Neural progenitor cell (in vitro differentiated cells): ENCODE measurements around the gene DOLPP1. TPM values are rescaled to one million over a fixed set of nuclear protein-coding genes. Genes with fewer than 3 reads are reported as not detected.

Experiments used
- DNase-seq: peaks from one replicate; pipeline ENCODE4 v3.0.0-alpha.2; 2016; ENCODE audit warnings: low spot score
- H2AFZ ChIP-seq: fragments of 200-600 bp; sonication (generic); replicated peaks from 2 replicates; pipeline ENCODE4 v1.6.1; 2016; ENCODE audit warnings: antibody characterized with exemption
- H3F3A ChIP-seq: fragments of 200-600 bp; sonication (generic); 2 replicates; pipeline ENCODE4 v1.6.1; 2016; ENCODE audit warnings: antibody characterized with exemption, low read depth
- H3K27ac ChIP-seq: fragments of 200-600 bp; sonication (generic); 2 replicates; pipeline ENCODE4 v1.5.1; 2016; ENCODE audit warnings: mild to moderate bottlenecking
- H3K27me3 ChIP-seq: fragments of 200-600 bp; sonication (generic); 2 replicates; pipeline ENCODE4 v1.6.1; 2016; ENCODE audit warnings: mild to moderate bottlenecking, moderate library complexity
- H3K36me3 ChIP-seq: fragments of 200-600 bp; sonication (generic); 2 replicates; pipeline ENCODE4 v1.5.1; 2016
- H3K4me1 ChIP-seq: fragments of 200-600 bp; sonication (generic); 2 replicates; pipeline ENCODE4 v1.6.1; 2016; ENCODE audit warnings: mixed run types
- H3K4me2 ChIP-seq: fragments of 200-600 bp; sonication (generic); 2 replicates; pipeline ENCODE4 v1.6.1; 2016
- H3K4me3 ChIP-seq: fragments of 200-600 bp; sonication (generic); 2 replicates; pipeline ENCODE4 v1.5.1; 2016
- H3K79me2 ChIP-seq: fragments of 200-600 bp; sonication (generic); 2 replicates; pipeline ENCODE4 v1.6.1; 2016; ENCODE audit warnings: low read depth
- H3K9ac ChIP-seq: fragments of 200-600 bp; sonication (generic); 2 replicates; pipeline ENCODE4 v1.6.1; 2016
- H3K9me3 ChIP-seq: fragments of 200-600 bp; sonication (generic); 2 replicates; pipeline ENCODE4 v1.5.1; 2016; ENCODE audit warnings: low read depth
- H4K20me1 ChIP-seq: fragments of 200-600 bp; sonication (generic); 2 replicates; pipeline ENCODE4 v1.6.1; 2016; ENCODE audit warnings: low read depth
- H3K27ac Mint-ChIP-seq: 3 replicates; pipeline ENCODE4 v1.8.0; 2021; ENCODE audit warnings: mixed read lengths
- H3K27me3 Mint-ChIP-seq: 2 replicates; pipeline ENCODE4 v1.8.0; 2022; ENCODE audit warnings: low read depth, mild to moderate bottlenecking, inconsistent platforms, moderate library complexity, mixed read lengths; ENCODE audit not compliant: insufficient read depth
- H3K36me3 Mint-ChIP-seq: 3 replicates; pipeline ENCODE4 v1.8.0; 2021; ENCODE audit warnings: mixed read lengths
- H3K4me1 Mint-ChIP-seq: 3 replicates; pipeline ENCODE4 v1.8.0; 2021; ENCODE audit warnings: mixed read lengths
- H3K4me3 Mint-ChIP-seq: 3 replicates; pipeline ENCODE4 v1.8.0; 2021; ENCODE audit warnings: mild to moderate bottlenecking, moderate library complexity, mixed read lengths
- H3K9me3 Mint-ChIP-seq: 3 replicates; pipeline ENCODE4 v1.8.0; 2020; ENCODE audit warnings: mixed read lengths
- CTCF ChIP-seq: fragments of 200-600 bp; sonication (generic); IDR thresholded peaks from 2 replicates; pipeline ENCODE4 v1.5.1; 2017; ENCODE audit warnings: antibody characterized with exemption, mild to moderate bottlenecking
- EZH2 ChIP-seq: fragments of 200-600 bp; sonication (generic); IDR thresholded peaks from 2 replicates; pipeline ENCODE4 v1.6.1; 2017; ENCODE audit warnings: antibody characterized with exemption, mild to moderate bottlenecking, moderate library complexity
- EZH2phosphoT487 ChIP-seq: fragments of 200-600 bp; sonication (generic); IDR thresholded peaks from 2 replicates; pipeline ENCODE4 v1.6.1; 2017; ENCODE audit warnings: antibody characterized with exemption
- total RNA-seq: library from RNA; depleted of rRNA; stranded (reverse); fragments of >200 nt; gene quantifications from 2 replicates; pipeline ENCODE4 v1.2.3, GENCODE V29; 2015; ENCODE audit warnings: low replicate concordance

The DOLPP1 gene
- total RNA-seq, 1 donor from 2014 or later, result 25.1 TPM

GRCh38 chr9:129109537-129109903 is 28.6 kb downstream of the DOLPP1 start:
- DNase-seq, result peak; percentile 34
- TF ChIP-seq EZH2phosphoT487 (no peak), EZH2 (no peak), CTCF (no peak)

GRCh38 chr9:129109952-129110739 is 29.2 kb downstream of the DOLPP1 start:
- Histone ChIP-seq H2AFZ (peak overlapping the region; percentile 90), H3K4me3 (peak overlapping the region; percentile 93), H3K9ac (no peak overlapping the region), H3F3A (peaks cover 24% of the 10 kb centered on the region), H3K27me3 (peaks cover 21% of the 10 kb centered on the region), H3K9me3 (no peaks in the 10 kb centered on the region), H3K4me1 (no peaks in the 10 kb centered on the region), H4K20me1 (peaks cover 15% of the 10 kb centered on the region), H3K27ac (no peak overlapping the region), H3K79me2 (peaks cover 35% of the 10 kb centered on the region), H3K36me3 (no peaks in the 10 kb centered on the region), H3K4me2 (peak overlapping the region; percentile 90)
- peaks cover 28% of the 10 kb centered on the region for H3K4me1 Mint-ChIP-seq
- no peak overlapping the region for H3K27ac Mint-ChIP-seq
- peaks cover 5% of the 10 kb centered on the region for H3K36me3 Mint-ChIP-seq
- DNase-seq, result no peak
- peak overlapping the region; percentile 85 for H3K4me3 Mint-ChIP-seq
- TF ChIP-seq CTCF, result peak; percentile 27
- peak; percentile 65 for TF ChIP-seq EZH2
- no peak for TF ChIP-seq EZH2phosphoT487
- no peaks in the 10 kb centered on the region for H3K9me3 Mint-ChIP-seq
- H3K27me3 Mint-ChIP-seq, result peaks cover 3% of the 10 kb centered on the region

More at GRCh38 chr9:129109537-129109903, 28.6 kb downstream of the DOLPP1 start:
- H3K4me2 ChIP-seq, result peak overlapping the region; percentile 90
- H3K27ac ChIP-seq, result no peak overlapping the region
- peaks cover 21% of the 10 kb centered on the region for H3K27me3 ChIP-seq
- peaks cover 24% of the 10 kb centered on the region for H3F3A ChIP-seq
- no peaks in the 10 kb centered on the region for H3K36me3 ChIP-seq
- peak overlapping the region; percentile 93 for H3K4me3 ChIP-seq
- Mint-ChIP-seq H3K4me1 (peaks cover 22% of the 10 kb centered on the region), H3K4me3 (peak overlapping the region; percentile 85), H3K9me3 (no peaks in the 10 kb centered on the region), H3K27me3 (peaks cover 3% of the 10 kb centered on the region), H3K27ac (no peak overlapping the region), H3K36me3 (peaks cover 5% of the 10 kb centered on the region)
- H3K4me1 ChIP-seq, result no peaks in the 10 kb centered on the region
- H3K79me2 ChIP-seq, result peaks cover 29% of the 10 kb centered on the region
- H3K9me3 ChIP-seq, result no peaks in the 10 kb centered on the region
- no peak overlapping the region for H2AFZ ChIP-seq
- peaks cover 10% of the 10 kb centered on the region for H4K20me1 ChIP-seq
- H3K9ac ChIP-seq, result no peak overlapping the region

DNA sequence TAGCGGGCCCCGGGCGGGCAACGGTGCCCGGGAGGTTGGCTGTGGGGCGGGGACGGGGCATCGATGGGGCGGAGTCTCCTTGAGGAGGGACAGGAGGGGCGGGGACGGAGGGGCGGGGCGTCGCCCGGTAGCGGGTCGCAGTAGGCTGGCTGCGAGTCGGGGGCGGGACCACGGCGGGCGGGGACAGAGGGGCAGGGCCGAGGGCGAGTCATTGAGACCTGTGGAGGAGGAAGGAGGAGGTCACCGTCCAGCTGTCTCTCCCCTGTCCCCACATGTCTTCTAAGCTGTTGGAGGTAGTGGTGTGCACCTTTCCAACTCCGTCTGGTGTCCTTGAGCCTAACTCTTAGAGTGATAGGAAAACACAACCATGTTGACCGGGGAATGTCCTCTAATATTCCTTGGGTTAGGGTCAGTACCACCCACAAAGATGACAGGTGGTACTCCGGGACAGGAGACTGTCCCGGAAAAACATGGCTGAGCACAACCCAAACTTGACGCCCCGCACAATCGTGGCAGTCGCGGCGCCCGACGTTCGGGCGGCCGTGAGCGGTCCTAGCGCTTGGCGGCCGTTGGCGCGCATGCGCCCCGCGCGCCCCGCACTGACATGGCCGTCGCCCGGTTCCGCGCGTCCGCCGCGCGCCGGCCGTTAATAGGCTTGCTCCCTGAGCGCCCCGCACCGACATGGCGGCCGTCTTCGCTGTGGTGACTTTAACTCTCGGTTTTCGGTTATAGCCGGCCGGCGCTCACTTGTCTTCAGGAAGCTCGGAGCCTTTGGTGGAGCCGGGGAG is 30.0 kb downstream of the DOLPP1 start, which contains the start of the genes CRAT and PTPA:
CRAT (minus strand) TSS at position 54 of the 788 bp plus-strand sequence. CDS start 284 bp downstream, outside the sequence.
PTPA (plus strand) TSS at position 676 of the 788 bp plus-strand sequence. CDS start 186 bp downstream, outside the sequence.
- no peak for TF ChIP-seq CTCF
- no peak for TF ChIP-seq EZH2
- no peak for TF ChIP-seq EZH2phosphoT487
- Histone ChIP-seq H3K9me3 (no peaks in the 10 kb centered on the region), H4K20me1 (peaks cover 15% of the 10 kb centered on the region), H3K4me1 (no peaks in the 10 kb centered on the region), H3F3A (peaks cover 24% of the 10 kb centered on the region), H3K27ac (peak within 1 kb of the TSS; percentile 84), H3K79me2 (peaks cover 43% of the 10 kb centered on the region), H3K9ac (peak within 1 kb of the TSS; percentile 62), H3K36me3 (no peaks in the 10 kb centered on the region), H2AFZ (peak within 1 kb of the TSS; percentile 95), H3K27me3 (peaks cover 21% of the 10 kb centered on the region), H3K4me2 (peak within 1 kb of the TSS; percentile 90), H3K4me3 (peak within 1 kb of the TSS; percentile 93)
- H3K27ac Mint-ChIP-seq, result peak within 1 kb of the TSS; percentile 95
- H3K36me3 Mint-ChIP-seq, result peaks cover 5% of the 10 kb centered on the region
- H3K4me3 Mint-ChIP-seq, result peak within 1 kb of the TSS; percentile 97
- H3K27me3 Mint-ChIP-seq, result peaks cover 3% of the 10 kb centered on the region
- peak; percentile 98 for DNase-seq
- peaks cover 31% of the 10 kb centered on the region for H3K4me1 Mint-ChIP-seq
- H3K9me3 Mint-ChIP-seq, result no peaks in the 10 kb centered on the region
